Common myeloid progenitor, CD34-positive (primary cell): ENCODE results near the gene TMEM200B.
"Not testable (repeated sequence)": the region's sequence is repeated elsewhere in the genome, so short reads cannot be mapped to it uniquely, and the experiment has no call there.

Experiments
- CTCF ChIA-PET: fragments of 350-600 bp; sonication (Branson Sonifier 250); formaldehyde crosslinking; loops from one replicate; lab custom pipeline; 2021; ENCODE audit warnings: antibody characterized with exemption; lab: Charles Lee
- POLR2A ChIA-PET: fragments of 350-600 bp; sonication (Branson Sonifier 250); formaldehyde crosslinking; loops from one replicate; lab custom pipeline; 2021; ENCODE audit warnings: antibody characterized with exemption; lab: Charles Lee
- DNase-seq, 3 donors: peaks; one replicate each; pipeline versions ENCODE4 v3.0.0 to v3.0.0-alpha.2; 2013
- H3K27ac ChIP-seq, 2 experiments: 1 replicate in 1 of 2; 2 replicates in 1 of 2; pipeline ENCODE4 v1.7.0; 2013; ENCODE audit warnings: inconsistent platforms in 2 of 2, low read length in 2 of 2, mild to moderate bottlenecking in 2 of 2, low read depth in 1 of 2, moderate library complexity in 1 of 2; ENCODE audit not compliant: severe bottlenecking in 2 of 2, insufficient read depth in 1 of 2, poor library complexity in 1 of 2
- H3K27me3 ChIP-seq, 5 experiments: replicated peaks in 2 of 5; 1 replicate in 3 of 5; 2 replicates in 2 of 5; pipeline versions ENCODE4 v1.6.1 to v1.7.0; 2013; ENCODE audit warnings: low read length in 4 of 5, mild to moderate bottlenecking in 2 of 5, moderate library complexity in 2 of 5, inconsistent platforms in 1 of 5; ENCODE audit not compliant: insufficient read depth in 5 of 5, control insufficient read depth in 4 of 5
- H3K36me3 ChIP-seq, 4 experiments: 1 replicate in 2 of 4; 2 replicates in 2 of 4; pipeline versions ENCODE4 v1.6.1 to v1.7.0; 2013; ENCODE audit warnings: low read length in 3 of 4, control low read depth in 1 of 4, mild to moderate bottlenecking in 1 of 4; ENCODE audit not compliant: control insufficient read depth in 4 of 4, insufficient read depth in 4 of 4
- H3K4me1 ChIP-seq, 4 experiments: 1 replicate in 3 of 4; 2 replicates in 1 of 4; pipeline versions ENCODE4 v1.6.1 to v1.7.1; 2013; ENCODE audit warnings: low read length in 3 of 4, mild to moderate bottlenecking in 3 of 4, control low read depth in 1 of 4, inconsistent platforms in 1 of 4, moderate library complexity in 1 of 4; ENCODE audit not compliant: control insufficient read depth in 4 of 4, insufficient read depth in 4 of 4; ENCODE audit errors: control extremely low read depth in 1 of 4
- H3K4me3 ChIP-seq, 7 experiments: 1 replicate in 4 of 7; 2 replicates in 3 of 7; pipeline versions ENCODE4 v1.5.1 to v1.7.0; 2013; ENCODE audit warnings: mild to moderate bottlenecking in 7 of 7, low read length in 6 of 7, moderate library complexity in 6 of 7, inconsistent platforms in 2 of 7, low read depth in 2 of 7, control low read depth in 1 of 7; ENCODE audit not compliant: insufficient read depth in 4 of 7, control insufficient read depth in 1 of 7; ENCODE audit errors: extremely low read depth in 1 of 7
- H3K9me3 ChIP-seq, 5 experiments: 1 replicate in 4 of 5; 2 replicates in 1 of 5; pipeline versions ENCODE4 v1.6.1 to v1.7.1; 2013; ENCODE audit warnings: low read length in 4 of 5, mild to moderate bottlenecking in 2 of 5, inconsistent platforms in 1 of 5, low read depth in 1 of 5, moderate library complexity in 1 of 5; ENCODE audit not compliant: control insufficient read depth in 4 of 5, insufficient read depth in 2 of 5; ENCODE audit errors: control extremely low read depth in 1 of 5
- WGBS: methylation state at CpG from one replicate; pipeline ENCODE4 v1.1.5; 2013; ENCODE audit not compliant: insufficient coverage; 5-methylcytosine and 5-hydroxymethylcytosine counted together

Gene TMEM200B

GRCh38 chr1:29117381-29117780 is 6.3 kb downstream of the TMEM200B start:
- Histone ChIP-seq H3K4me1 (peaks cover 0 to 11% (median 10%) of the 10 kb centered on the region in 4 experiments), H3K9me3 (no peaks in the 10 kb centered on the region), H3K4me3 (no peak overlapping the region), H3K27me3 (peaks cover 0 to 29% (median 10%) of the 10 kb centered on the region in 5 experiments), H3K36me3 (peaks cover 10 to 52% (median 30%) of the 10 kb centered on the region in 4 experiments), H3K27ac (no peak overlapping the region)
- WGBS, result 100% methylated on average over 1 of the region's 2 CpGs
- no peak for DNase-seq
- POLR2A ChIA-PET, result no interaction called here
- CTCF ChIA-PET, result interaction anchor here (0.8 to 1.0 kb wide), 2 partner anchors 18 to 312 kb away, joined by 3 read pairs; no protein-coding TSS in a partner anchor

GRCh38 chr1:29114654-29115053 is 9.0 kb downstream of the TMEM200B start:
- peaks cover 0 to 2% (median 0%) of the 10 kb centered on the region in 5 experiments for H3K27me3 ChIP-seq
- CTCF ChIA-PET, result no interaction called here
- POLR2A ChIA-PET, result no interaction called here
- WGBS, result no CpG with 5 or more reads among the region's 1 CpG
- peaks cover 9 to 64% (median 38%) of the 10 kb centered on the region in 4 experiments for H3K36me3 ChIP-seq
- H3K27ac ChIP-seq, result no peak overlapping the region
- H3K9me3 ChIP-seq, result no peaks in the 10 kb centered on the region
- no peak for DNase-seq
- H3K4me3 ChIP-seq, result no peak overlapping the region
- no peaks in the 10 kb centered on the region for H3K4me1 ChIP-seq

GRCh38 chr1:29113413-29114117 is 10.1 kb downstream of the TMEM200B start:
- 100% methylated on average over 3 of the region's 6 CpGs for WGBS
- H3K27me3 ChIP-seq, result no peaks in the 10 kb centered on the region
- H3K27ac ChIP-seq, result no peak overlapping the region
- ChIA-PET POLR2A (no interaction called here), CTCF (interaction anchor here (0.6 to 1.5 kb wide), 2 partner anchors 21 to 35 kb away, joined by 3 to 4 read pairs; no protein-coding TSS in a partner anchor)
- H3K4me1 ChIP-seq, result no peaks in the 10 kb centered on the region
- no peaks in the 10 kb centered on the region for H3K9me3 ChIP-seq
- H3K36me3 ChIP-seq, result peaks cover 11 to 65% (median 39%) of the 10 kb centered on the region in 4 experiments
- DNase-seq, result no peak
- H3K4me3 ChIP-seq, result no peak overlapping the region

- H3K4me3 ChIP-seq, result no peak overlapping the region
- no peak for DNase-seq
- H3K4me1 ChIP-seq, result no peaks in the 10 kb centered on the region
- ChIA-PET CTCF (interaction anchor here (0.6 to 1.5 kb wide), 3 partner anchors 12 to 34 kb away, joined by 3 to 4 read pairs (median 3); no protein-coding TSS in a partner anchor), POLR2A (no interaction called here)
- H3K27me3 ChIP-seq, result no peaks in the 10 kb centered on the region
- H3K27ac ChIP-seq, result no peak overlapping the region
- no peaks in the 10 kb centered on the region for H3K9me3 ChIP-seq
- H3K36me3 ChIP-seq, result peaks cover 11 to 60% (median 35%) of the 10 kb centered on the region in 4 experiments
- WGBS, result 97% methylated on average over 6 of the region's 7 CpGs
Observed at GRCh38 chr1:29112705-29113412, 10.8 kb downstream of the TMEM200B start.

GRCh38 chr1:29108041-29108440 is 15.7 kb downstream of the TMEM200B start:
- H3K9me3 ChIP-seq, H3K4me1 ChIP-seq, H3K4me3 ChIP-seq, CTCF ChIA-PET, H3K27ac ChIP-seq, H3K27me3 ChIP-seq, POLR2A ChIA-PET, DNase-seq: not testable (repeated sequence)
- 100% methylated on average over 1 of the region's 6 CpGs for WGBS
- peaks cover 9 to 34% (median 18%) of the 10 kb centered on the region in 4 experiments for H3K36me3 ChIP-seq

GRCh38 chr1:29105822-29106221 is 17.9 kb downstream of the TMEM200B start:
- Histone ChIP-seq H3K4me1 (no peaks in the 10 kb centered on the region), H3K36me3 (peaks cover 3 to 37% (median 14%) of the 10 kb centered on the region in 4 experiments), H3K9me3 (no peaks in the 10 kb centered on the region), H3K4me3 (no peak overlapping the region), H3K27ac (no peak overlapping the region), H3K27me3 (no peaks in the 10 kb centered on the region)
- DNase-seq, result no peak
- WGBS, result 100% methylated on average over 4 of the region's 6 CpGs
- ChIA-PET POLR2A (no interaction called here), CTCF (no interaction called here)

- no peak for DNase-seq
- Histone ChIP-seq H3K9me3 (no peaks in the 10 kb centered on the region), H3K36me3 (peaks cover 11 to 35% (median 17%) of the 10 kb centered on the region in 4 experiments), H3K4me3 (no peak overlapping the region), H3K27me3 (no peaks in the 10 kb centered on the region), H3K4me1 (no peaks in the 10 kb centered on the region), H3K27ac (no peak overlapping the region)
- ChIA-PET CTCF (interaction anchor here (1.0 to 1.3 kb wide), 2 partner anchors 12 to 16 kb away, joined by 3 read pairs; no protein-coding TSS in a partner anchor), POLR2A (no interaction called here)
- WGBS, result no CpG with 5 or more reads among the region's 1 CpG
Observed at GRCh38 chr1:29100487-29100886, 23.2 kb downstream of the TMEM200B start.
